A375 (cell line): Measurements from ENCODE around the gene KLB. TPM values are rescaled to one million over a fixed set of nuclear protein-coding genes. Genes with fewer than 3 reads are reported as not detected.

ENCODE experiments used
- small RNA-seq: library from RNA; depleted of rRNA; stranded (forward); fragments of <200 nt; gene quantifications from one replicate; pipeline ENCODE3, GENCODE V24; 2014
- total RNA-seq: library from RNA; depleted of rRNA; stranded (reverse); fragments of >200 nt; shearing (Covaris generic); gene quantifications from 2 replicates; pipeline ENCODE4 v1.2.3, GENCODE V29; 2014; rRNA removed

Gene KLB
- not detected in 2 replicates for total RNA-seq

GRCh38 chr4:39406763-39407583, at the start of gene KLB:
Gene KLB (plus strand): TSS chr4:39406930. CDS start chr4:39406950, 20 bp downstream.

GRCh38 chr4:39365830-39366771, 40.6 kb upstream of the KLB start, which contains the start of gene RFC1:
Gene RFC1 (minus strand): TSS chr4:39366362. CDS start chr4:39366241, 121 bp downstream.

GRCh38 chr4:39458505-39459300, 52.0 kb downstream of the KLB start, which contains the start of the genes LIAS and RPL9:
Gene LIAS (plus strand): TSS chr4:39459056. CDS start chr4:39459118, 62 bp downstream.
Gene RPL9 (minus strand): TSS chr4:39458922. CDS start chr4:39458439, 483 bp downstream.

Small RNA genes within 50 kb of the gene (small RNA-seq; reads per million reads assigned to genes)
- gene MIR5591 (not detected), gene RF00019 (not detected), gene RNU6-887P (not detected)

Other genes with a start within 250 kb of the KLB start
- 17.5 and 18.6 TPM in 2 replicates for gene WDR19, start 224.4 kb upstream of the KLB start, total RNA-seq
- gene RFC1, start 40.6 kb upstream of the KLB start, total RNA-seq = 99.4 and 101 TPM in 2 replicates
- 4,442 and 5,509 TPM in 2 replicates for gene RPL9, start 52.0 kb downstream of the KLB start, total RNA-seq
- gene LIAS, start 52.1 kb downstream of the KLB start, total RNA-seq = 8.1 and 12.8 TPM in 2 replicates
- gene UGDH, start 120.5 kb downstream of the KLB start, total RNA-seq = 23.6 and 36.9 TPM in 2 replicates
- 3.1 and 5.0 TPM in 2 replicates for gene SMIM14, start 231.9 kb downstream of the KLB start, total RNA-seq